LNCaP clone FGC (cell line): ENCODE results near the gene ACTL7A.
"Not testable (repeated sequence)": the region's sequence is repeated elsewhere in the genome, so short reads cannot be mapped to it uniquely, and the experiment has no call there.

Experiments
- DNase-seq: peaks from one replicate; pipeline ENCODE4 v3.0.0-alpha.2; 2011; ENCODE audit warnings: low read depth
- H3K4me3 ChIP-seq: 2 replicates; pipeline ENCODE4 v1.5.1; 2011; ENCODE audit warnings: mild to moderate bottlenecking, low read depth, low read length, control low read depth
- CTCF ChIP-seq: IDR thresholded peaks from 2 replicates; pipeline ENCODE4 v1.5.1; 2012; ENCODE audit warnings: mild to moderate bottlenecking; ENCODE audit not compliant: control insufficient read depth, insufficient read depth; ENCODE audit errors: extremely low read depth

Gene ACTL7A

GRCh38 chr9:108884701-108885100, 22.6 kb downstream of the ACTL7A start:
- no peak for DNase-seq
- H3K4me3 ChIP-seq, result no peak overlapping the region
- TF ChIP-seq CTCF, result no peak

GRCh38 chr9:108885643-108886348, 23.7 kb downstream of the ACTL7A start:
- TF ChIP-seq CTCF, result no peak
- no peak for DNase-seq
- H3K4me3 ChIP-seq, result no peak overlapping the region

GRCh38 chr9:108886594-108887271, 24.7 kb downstream of the ACTL7A start:
- peak; percentile 78 for DNase-seq
- H3K4me3 ChIP-seq, result not testable (repeated sequence)

- H3K4me3 ChIP-seq, result no peak overlapping the region
- TF ChIP-seq CTCF, result peak; percentile 35; the same call in 1 of the 2 replicates
- no peak for DNase-seq
Observed at GRCh38 chr9:108889649-108890067, 27.6 kb downstream of the ACTL7A start.

GRCh38 chr9:108894225-108894997, 32.3 kb downstream of the ACTL7A start:
- no peak for TF ChIP-seq CTCF
- DNase-seq, result peak; percentile 89
- no peak overlapping the region for H3K4me3 ChIP-seq

- TF ChIP-seq CTCF, result no peak
- peak; percentile 35 for DNase-seq
- H3K4me3 ChIP-seq, result no peak overlapping the region
Observed at GRCh38 chr9:108897324-108898096, 35.4 kb downstream of the ACTL7A start.

GRCh38 chr9:108899023-108899695, 37.1 kb downstream of the ACTL7A start:
- not testable (repeated sequence) for DNase-seq, H3K4me3 ChIP-seq
